SK-N-SH (cell line): ENCODE results near the gene IGSF9B. TPM values are rescaled to one million over a fixed set of nuclear protein-coding genes. Genes with fewer than 3 reads are reported as not detected.

Source experiments
- CTCF ChIA-PET: fragments of 300-600, 350-600 bp; formaldehyde crosslinking; extraction: SDS; loops from one replicate; lab custom pipeline; 2021; lab: Yijun Ruan, JAX
- POLR2A ChIA-PET: fragments of 350-600 bp; sonication (Branson Sonifier 250); formaldehyde crosslinking; extraction: SDS; loops from one replicate; lab custom pipeline; 2020; ENCODE audit warnings: antibody characterized with exemption, inconsistent platforms; lab: Yijun Ruan, JAX
- DNase-seq: peaks from one replicate; pipeline ENCODE4 v3.0.0; 2012
- H2AFZ ChIP-seq: fragments of 200-600 bp; sonication (generic); 2 replicates; pipeline ENCODE4 v1.8.1; 2016; ENCODE audit warnings: antibody characterized with exemption, mild to moderate bottlenecking, low read depth
- H3F3A ChIP-seq: fragments of 200-600 bp; sonication (generic); replicated peaks from 2 replicates; pipeline ENCODE3; 2016; ENCODE audit warnings: antibody characterized with exemption, mild to moderate bottlenecking; ENCODE audit not compliant: insufficient read depth
- H3K27ac ChIP-seq, 2 experiments: fragments of 200-500 bp in 1 of 2; fragments of 200-600 bp in 1 of 2; sonication (Bioruptor generic) in 1 of 2; sonication (generic), shearing (Covaris generic) in 1 of 2; 2 replicates each; pipeline versions ENCODE4 v1.5.1 to v1.6.1; 2014 to 2016; ENCODE audit warnings: low read depth in 2 of 2, inconsistent platforms in 1 of 2, low read length in 1 of 2, mild to moderate bottlenecking in 1 of 2, mixed read lengths in 1 of 2
- H3K27me3 ChIP-seq: fragments of 200-600 bp; sonication (generic), shearing (Covaris generic); 2 replicates; pipeline ENCODE4 v1.6.1; 2016; ENCODE audit warnings: mixed run types; ENCODE audit not compliant: insufficient read depth
- H3K36me3 ChIP-seq, 2 experiments: fragments of 200-500 bp in 1 of 2; fragments of 200-600 bp in 1 of 2; sonication (Bioruptor generic) in 1 of 2; sonication (generic) in 1 of 2; replicated peaks in 1 of 2; 2 replicates each; pipeline versions ENCODE3 to v1.5.1; 2014 to 2016; ENCODE audit warnings: low read length in 1 of 2, mild to moderate bottlenecking in 1 of 2; ENCODE audit not compliant: insufficient read depth in 2 of 2, control insufficient read depth in 1 of 2
- H3K4me1 ChIP-seq, 2 experiments: fragments of 200-500 bp in 1 of 2; fragments of 200-600 bp in 1 of 2; sonication (Bioruptor generic) in 1 of 2; sonication (generic), shearing (Covaris generic) in 1 of 2; 2 replicates each; pipeline versions ENCODE4 v1.5.1 to v1.6.1; 2014 to 2016; ENCODE audit warnings: low read depth in 1 of 2, low read length in 1 of 2, mixed run types in 1 of 2; ENCODE audit not compliant: insufficient read depth in 2 of 2, control insufficient read depth in 1 of 2
- H3K4me2 ChIP-seq: fragments of 200-600 bp; sonication (generic), shearing (Covaris generic); 2 replicates; pipeline ENCODE4 v1.6.1; 2017; ENCODE audit warnings: mixed run types
- H3K4me3 ChIP-seq, 2 experiments: fragments of 200-500 bp in 1 of 2; fragments of 200-600 bp in 1 of 2; sonication (Bioruptor generic) in 1 of 2; sonication (generic), shearing (Covaris generic) in 1 of 2; 2 replicates each; pipeline versions ENCODE4 v1.5.1 to v1.8.1; 2014 to 2016; ENCODE audit warnings: low read depth in 2 of 2, inconsistent platforms in 1 of 2, low read length in 1 of 2, mild to moderate bottlenecking in 1 of 2, mixed read lengths in 1 of 2, moderate library complexity in 1 of 2
- H3K79me2 ChIP-seq: fragments of 200-600 bp; sonication (generic); 2 replicates; pipeline ENCODE4 v1.8.1; 2017; ENCODE audit warnings: mild to moderate bottlenecking; ENCODE audit not compliant: insufficient read depth
- H3K9ac ChIP-seq: fragments of 200-600 bp; sonication (generic); 2 replicates; pipeline ENCODE4 v1.6.1; 2017; ENCODE audit warnings: mixed run types
- H3K9me2 ChIP-seq: fragments of 200-600 bp; sonication (generic); 2 replicates; pipeline ENCODE4 v1.6.1; 2017; ENCODE audit warnings: mixed run types
- H3K9me3 ChIP-seq: fragments of 200-600 bp; sonication (generic); 2 replicates; pipeline ENCODE4 v1.6.1; 2017; ENCODE audit warnings: mixed run types, mild to moderate bottlenecking, moderate library complexity
- H4K20me1 ChIP-seq: fragments of 200-600 bp; sonication (generic); 2 replicates; pipeline ENCODE4 v1.6.1; 2017; ENCODE audit warnings: mild to moderate bottlenecking, mixed run types; ENCODE audit not compliant: insufficient read depth
- CTCF ChIP-seq: fragments of 200-600 bp; sonication (generic); IDR thresholded peaks from 2 replicates; pipeline ENCODE4 v1.6.1; 2017; ENCODE audit warnings: antibody characterized with exemption, mild to moderate bottlenecking, moderate library complexity
- ELF1 ChIP-seq: IDR thresholded peaks from 2 replicates; pipeline ENCODE4 v1.4.0; 2012
- GABPA ChIP-seq: IDR thresholded peaks from 2 replicates; pipeline ENCODE4 v1.4.0; 2012; ENCODE audit warnings: low read depth, mild to moderate bottlenecking
- IRF3 ChIP-seq: fragments of 150-350 bp; IDR thresholded peaks from 2 replicates; pipeline ENCODE4 v1.6.1; 2016; ENCODE audit warnings: mild to moderate bottlenecking, low read depth, low read length
- JUND ChIP-seq: IDR thresholded peaks from 2 replicates; pipeline ENCODE4 v1.4.0; 2012
- MAX ChIP-seq: IDR thresholded peaks from 2 replicates; pipeline ENCODE4 v1.4.0; 2012; ENCODE audit warnings: low read depth
- MEF2A ChIP-seq: IDR thresholded peaks from 2 replicates; pipeline ENCODE4 v1.4.0; 2012; ENCODE audit warnings: low read depth, borderline replicate concordance
- MXI1 ChIP-seq: IDR thresholded peaks from 2 replicates; pipeline ENCODE4 v1.6.1; 2012; ENCODE audit warnings: mild to moderate bottlenecking, low read depth, low read length, improper control_type of control experiment
- NFIC ChIP-seq: IDR thresholded peaks from 2 replicates; pipeline ENCODE4 v1.4.0; 2012; ENCODE audit warnings: borderline replicate concordance
- NRF1 ChIP-seq: IDR thresholded peaks from 2 replicates; pipeline ENCODE4 v1.6.1; 2012; ENCODE audit warnings: low read depth, mild to moderate bottlenecking, low read length
- PBX3 ChIP-seq: IDR thresholded peaks from 2 replicates; pipeline ENCODE4; 2012
- RXRA ChIP-seq: IDR thresholded peaks from 2 replicates; pipeline ENCODE4 v1.4.0; 2012; ENCODE audit warnings: low read depth, mild to moderate bottlenecking, borderline replicate concordance
- TAF1 ChIP-seq: IDR thresholded peaks from 2 replicates; pipeline ENCODE4 v1.6.1; 2012; ENCODE audit warnings: low read depth, mild to moderate bottlenecking, low read length, moderate library complexity, borderline replicate concordance
- USF1 ChIP-seq: IDR thresholded peaks from 2 replicates; pipeline ENCODE4 v1.4.0; 2012; ENCODE audit warnings: low read depth, borderline replicate concordance
- USF2 ChIP-seq: fragments of 150-350 bp; IDR thresholded peaks from 2 replicates; pipeline ENCODE4 v1.6.1; 2017; ENCODE audit warnings: antibody characterized with exemption, low read length, low read depth, borderline replicate concordance
- whole genome bisulfite sequencing: methylation state at CpG from one replicate; pipeline ENCODE4 v1.1.6; 2017; ENCODE audit warnings: low lambda C conversion rate; 5-methylcytosine and 5-hydroxymethylcytosine counted together
- polyA plus RNA-seq, 3 experiments: library from polyadenylated mRNA; depleted of rRNA; stranded (reverse); fragments of >200 nt; gene quantifications; 2 replicates each; pipeline ENCODE4 v1.2.3, GENCODE V29; 2012

IGSF9B gene
- polyA plus RNA-seq, 1 of the 3 experiments (the other 2 are of a cell fraction), result 0.41 TPM

- Histone ChIP-seq H3K36me3 (no peaks in the 10 kb centered on the region), H3K79me2 (no peaks in the 10 kb centered on the region), H3F3A (no peaks in the 10 kb centered on the region), H3K4me2 (no peak overlapping the region), H3K9me3 (no peaks in the 10 kb centered on the region), H3K9ac (no peak overlapping the region), H3K4me1 (peaks cover 0 to 17% of the 10 kb centered on the region in 2 experiments; a peak in 2 of 4 replicates), H3K9me2 (no peaks in the 10 kb centered on the region), H2AFZ (no peak overlapping the region), H3K4me3 (no peak overlapping the region), H4K20me1 (no peaks in the 10 kb centered on the region), H3K27me3 (no peaks in the 10 kb centered on the region; the same call in 1 of the 2 replicates), H3K27ac (no peak overlapping the region)
- TF ChIP-seq TAF1, result no peak
- no peak for TF ChIP-seq MAX
- no peak for TF ChIP-seq USF1
- no peak for TF ChIP-seq MEF2A
- no peak for TF ChIP-seq ELF1
- TF ChIP-seq JUND, result no peak
- no peak for TF ChIP-seq GABPA
- TF ChIP-seq MXI1, result no peak
- no peak for TF ChIP-seq USF2
- no peak for TF ChIP-seq PBX3
- no peak for TF ChIP-seq CTCF
- no peak for TF ChIP-seq NRF1
- TF ChIP-seq NFIC, result no peak
- no peak for TF ChIP-seq RXRA
- no peak for TF ChIP-seq IRF3
- CTCF ChIA-PET, result interaction anchor here (1.7 kb wide), 1 partner anchor 68 kb away, joined by 4 read pairs; no protein-coding TSS in a partner anchor
- POLR2A ChIA-PET, result no interaction called here
- DNase-seq, result no peak
- 73% methylated on average over 12 of the region's 14 CpGs for WGBS
These were observed 25.4 kb upstream of the IGSF9B start for GRCh38 chr11:133982151-133982550.
